HepG2 (cell line): ENCODE results near the gene TRIAP1. TPM values are rescaled to one million over a fixed set of nuclear protein-coding genes. Genes with fewer than 3 reads are reported as not detected.

Experiments used
- ATAC-seq: fragments of 200-7000 bp; cut with Tn5 transposase; 3 replicates; pipeline ENCODE4 v1.9.1; 2020; ENCODE audit warnings: mild to moderate bottlenecking, moderate library complexity
- BruUV-seq: library from RNA; stranded (reverse); fragments of 400-500 nt; replicated peaks from 2 replicates; lab custom pipeline; 2021; lab: Mats Ljungman, UMichigan
- CTCF ChIA-PET: fragments of 300-600 bp; formaldehyde crosslinking; extraction: SDS; loops from one replicate; lab custom pipeline; 2021; ENCODE audit warnings: low total read pairs, inconsistent platforms, low intra/inter-chr PET ratio; lab: Yijun Ruan, JAX
- POLR2A ChIA-PET: fragments of 350-600 bp; sonication (Branson Sonifier 250); formaldehyde crosslinking; loops from one replicate; lab custom pipeline; 2020; ENCODE audit warnings: antibody characterized with exemption, inconsistent platforms; lab: Yijun Ruan, JAX
- DNase-seq: peaks from one replicate; pipeline ENCODE4 v3.0.0-alpha.2; 2015; ENCODE audit warnings: low spot score
- FAIRE-seq: peaks from 3 replicates; lab custom pipeline; 2011; peaks lifted over from hg19 to GRCh38; lab: Jason Lieb, UNC
- H2AFZ ChIP-seq: one replicate; pipeline ENCODE4 v1.6.1; 2011; ENCODE audit warnings: low read length, inconsistent platforms
- H3K27ac ChIP-seq: fragments of 300-600 bp; 3 replicates; pipeline ENCODE4 v1.8.0; 2011; ENCODE audit warnings: mixed run types, mild to moderate bottlenecking, mixed read lengths, low read length, inconsistent platforms; ENCODE audit not compliant: insufficient read depth; ENCODE audit errors: extremely low read length
- H3K27me3 ChIP-seq, 2 experiments: fragments of 200-600 bp in 1 of 2; 2 replicates in 1 of 2; 3 replicates in 1 of 2; pipeline versions ENCODE4 v1.6.0 to v1.8.0; 2011; ENCODE audit warnings: low read length in 2 of 2, mild to moderate bottlenecking in 2 of 2, moderate library complexity in 2 of 2, inconsistent platforms in 1 of 2; ENCODE audit not compliant: insufficient read depth in 2 of 2, control insufficient read depth in 1 of 2
- H3K36me3 ChIP-seq, 2 experiments: fragments of 200-600 bp in 1 of 2; replicated peaks in 1 of 2; 2 replicates in 1 of 2; 3 replicates in 1 of 2; pipeline versions ENCODE4 v1.5.1 to v1.8.0; 2011; ENCODE audit warnings: low read length in 2 of 2, inconsistent platforms in 1 of 2; ENCODE audit not compliant: insufficient read depth in 2 of 2, control insufficient read depth in 1 of 2
- H3K4me1 ChIP-seq: 2 replicates; pipeline ENCODE4 v1.5.1; 2012; ENCODE audit warnings: low read length, inconsistent platforms; ENCODE audit not compliant: insufficient read depth
- H3K4me2 ChIP-seq: 2 replicates; pipeline ENCODE4 v1.6.0; 2011; ENCODE audit warnings: low read depth, low read length, inconsistent platforms
- H3K4me3 ChIP-seq, 3 experiments: fragments of 200-600 bp in 1 of 3; sonication (generic), shearing (Covaris generic) in 1 of 3; replicated peaks in 1 of 3; 2 replicates each; pipeline ENCODE4 v1.5.1; 2011 to 2016; ENCODE audit warnings: low read length in 3 of 3, inconsistent platforms in 2 of 3, low read depth in 2 of 3, mild to moderate bottlenecking in 2 of 3, control low read depth in 1 of 3, mixed read lengths in 1 of 3; ENCODE audit not compliant: insufficient read depth in 1 of 3
- H3K79me2 ChIP-seq: one replicate; pipeline ENCODE4 v1.6.1; 2011; ENCODE audit warnings: low read length, inconsistent platforms; ENCODE audit not compliant: insufficient read depth
- H3K9ac ChIP-seq: 2 replicates; pipeline ENCODE4 v1.6.0; 2011; ENCODE audit warnings: mild to moderate bottlenecking, low read depth, low read length, inconsistent platforms; ENCODE audit not compliant: insufficient read depth
- H3K9me3 ChIP-seq: 2 replicates; pipeline ENCODE4 v1.5.1; 2012; ENCODE audit warnings: mild to moderate bottlenecking, low read length
- H4K20me1 ChIP-seq: 2 replicates; pipeline ENCODE4 v1.6.0; 2011; ENCODE audit warnings: inconsistent platforms, mild to moderate bottlenecking, low read length, moderate library complexity; ENCODE audit not compliant: insufficient read depth
- ATF5 ChIP-seq: sonication (generic); formaldehyde crosslinking; IDR thresholded peaks from 2 replicates; pipeline ENCODE4 v1.4.0; 2020; ENCODE audit warnings: mild to moderate bottlenecking, low read depth, missing genetic modification reagents
- FOSL2 ChIP-seq: sonication (generic); formaldehyde crosslinking; IDR thresholded peaks from 2 replicates; pipeline ENCODE4 v1.4.0; 2020; ENCODE audit warnings: missing genetic modification reagents
- NFYC ChIP-seq: IDR thresholded peaks from 2 replicates; pipeline ENCODE4 v1.6.1; 2016; ENCODE audit warnings: missing genetic modification reagents, missing compliant biosample characterization
- PHB2 ChIP-seq: fragments of 450-650 bp; IDR thresholded peaks from 2 replicates; pipeline ENCODE4 v1.6.1; 2018; ENCODE audit not compliant: partially characterized antibody
- ZNF33B ChIP-seq: sonication (generic); formaldehyde crosslinking; IDR thresholded peaks from 2 replicates; pipeline ENCODE4 v1.5.1; 2020; ENCODE audit warnings: mild to moderate bottlenecking, missing genetic modification reagents
- ZXDC ChIP-seq: sonication (generic); formaldehyde crosslinking; IDR thresholded peaks from 2 replicates; pipeline ENCODE4 v1.5.0; 2020; ENCODE audit warnings: mild to moderate bottlenecking, missing genetic modification reagents
- WGBS: methylation state at CpG from one replicate; pipeline ENCODE4 v1.1.6; 2017; ENCODE audit warnings: low lambda C conversion rate; 5-methylcytosine and 5-hydroxymethylcytosine counted together
- in situ Hi-C: cut with HindIII; loops from 2 replicates; pipeline ENCODE4 v1.10.0; 2017; ENCODE audit warnings: low pct_unique_long_range_greater_than_20kb; ENCODE audit not compliant: extremely low pct_ligation_motif_present
- intact Hi-C: fragments of 100-400 bp; cut with micrococcal nuclease; formaldehyde crosslinking; loops from one replicate; pipeline ENCODE4 v1.10.0; 2022; ENCODE audit not compliant: unreplicated experiment
- polyA plus RNA-seq, 8 experiments: library from polyadenylated mRNA; depleted of rRNA in 3 of 8; stranded (reverse) in 7 of 8; unstranded in 1 of 8; fragments of >200 nt; fragmentation: Illumina TruSeq in 4 of 8; extraction: Trizol in 4 of 8; gene quantifications; 2 replicates each; pipeline versions ENCODE4 v1.2.1 to v1.2.3, GENCODE V29; 2011 to 2016; ENCODE audit warnings: low read depth in 4 of 8, missing spikeins in 1 of 8, mixed read lengths in 1 of 8; ENCODE audit not compliant: insufficient read depth in 1 of 8
- total RNA-seq, 5 experiments: library from RNA; depleted of rRNA; stranded (reverse); fragments of >200 nt; fragmentation: Illumina TruSeq; extraction: Trizol; gene quantifications; 2 replicates each; pipeline ENCODE4 v1.2.3, GENCODE V29; 2016; ENCODE audit warnings: low read depth in 1 of 5
- TF ChIP-seq, protein P1 (sequence below): sonication (generic); formaldehyde crosslinking; IDR thresholded peaks from 2 replicates; pipeline ENCODE4 v1.8.0; 2022; ENCODE audit warnings: mild to moderate bottlenecking, missing genetic modification reagents
- TF ChIP-seq, protein P2 (sequence below): IDR thresholded peaks from 2 replicates; pipeline ENCODE4 v1.6.1; 2016; ENCODE audit warnings: missing compliant biosample characterization, missing genetic modification reagents, borderline replicate concordance

TRIAP1 gene
- total and polyA plus RNA-seq, 2 of the 13 experiments (the other 11 are each of a cell fraction or from before 2014, with no cell fraction given): 55.0 to 117 TPM

GRCh38 chr12:120468325-120468820, 22.2 kb upstream of the TRIAP1 start (continued):
- TF ChIP-seq ZXDC (0 out of 2 replicates have a peak, but pooled peaks have one; percentile 22), ATF5 (CRISPR knock-in tag) (no peak)

DNA sequence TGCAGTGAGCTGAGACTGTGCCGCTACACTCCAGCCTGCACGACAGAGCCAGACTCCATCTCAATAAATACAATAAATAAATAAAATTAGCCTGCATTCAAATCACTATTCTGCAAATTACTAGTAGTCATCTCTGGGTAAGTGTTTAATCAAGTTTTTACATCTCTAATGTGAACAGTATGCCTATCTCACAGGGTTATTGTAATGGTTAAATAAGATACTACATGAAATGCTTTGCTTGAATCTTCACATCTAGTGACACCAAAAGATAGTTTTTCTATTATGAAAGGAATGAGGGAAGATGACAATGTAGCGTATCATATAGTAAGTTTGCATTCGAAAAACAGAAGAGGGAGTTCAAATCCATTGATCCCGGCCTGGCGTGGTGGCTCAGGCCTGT, 21.3 kb upstream of the TRIAP1 start:
- Histone ChIP-seq H4K20me1 (peaks cover 30% of the 10 kb centered on the region), H3K4me1 (peaks cover 46% of the 10 kb centered on the region), H3K79me2 (peaks cover 46% of the 10 kb centered on the region), H3K36me3 (peaks cover 17 to 43% of the 10 kb centered on the region in 2 experiments)
- 97% methylated on average over 6 of the region's 6 CpGs for WGBS
- FAIRE-seq: no peak
- intact Hi-C loops: loop anchor here (2.0 kb wide), 1 partner anchor 29 kb away; the partner anchor contains the start of gene COX6A1
- POLR2A ChIA-PET: interaction anchor here (1.0 to 1.9 kb wide), 7 partner anchors 9 to 30 kb away, joined by 3 to 9 read pairs (median 5); partner anchors contain the start of genes COX6A1, GATC and TRIAP1
- TF ChIP-seq NFYC (CRISPR knock-in tag) (no peak), FOSL2 (CRISPR knock-in tag) (no peak), PHB2 (no peak), ZNF33B (CRISPR knock-in tag) (no peak)
- TF ChIP-seq, protein P1, sequence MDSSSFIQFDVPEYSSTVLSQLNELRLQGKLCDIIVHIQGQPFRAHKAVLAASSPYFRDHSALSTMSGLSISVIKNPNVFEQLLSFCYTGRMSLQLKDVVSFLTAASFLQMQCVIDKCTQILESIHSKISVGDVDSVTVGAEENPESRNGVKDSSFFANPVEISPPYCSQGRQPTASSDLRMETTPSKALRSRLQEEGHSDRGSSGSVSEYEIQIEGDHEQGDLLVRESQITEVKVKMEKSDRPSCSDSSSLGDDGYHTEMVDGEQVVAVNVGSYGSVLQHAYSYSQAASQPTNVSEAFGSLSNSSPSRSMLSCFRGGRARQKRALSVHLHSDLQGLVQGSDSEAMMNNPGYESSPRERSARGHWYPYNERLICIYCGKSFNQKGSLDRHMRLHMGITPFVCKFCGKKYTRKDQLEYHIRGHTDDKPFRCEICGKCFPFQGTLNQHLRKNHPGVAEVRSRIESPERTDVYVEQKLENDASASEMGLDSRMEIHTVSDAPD (CRISPR knock-in tag): no peak
- TF ChIP-seq, protein P2, sequence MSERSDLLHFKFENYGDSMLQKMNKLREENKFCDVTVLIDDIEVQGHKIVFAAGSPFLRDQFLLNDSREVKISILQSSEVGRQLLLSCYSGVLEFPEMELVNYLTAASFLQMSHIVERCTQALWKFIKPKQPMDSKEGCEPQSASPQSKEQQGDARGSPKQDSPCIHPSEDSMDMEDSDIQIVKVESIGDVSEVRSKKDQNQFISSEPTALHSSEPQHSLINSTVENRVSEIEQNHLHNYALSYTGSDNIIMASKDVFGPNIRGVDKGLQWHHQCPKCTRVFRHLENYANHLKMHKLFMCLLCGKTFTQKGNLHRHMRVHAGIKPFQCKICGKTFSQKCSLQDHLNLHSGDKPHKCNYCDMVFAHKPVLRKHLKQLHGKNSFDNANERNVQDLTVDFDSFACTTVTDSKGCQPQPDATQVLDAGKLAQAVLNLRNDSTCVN (CRISPR knock-in tag): no peak
- TF ChIP-seq, all 625 proteins: peak for 0
- in situ Hi-C loops: no loop called here
- Histone ChIP-seq H3K27ac (no peak overlapping the region), H3K4me2 (peak overlapping the region; percentile 86), H3K9me3 (no peaks in the 10 kb centered on the region), H3K4me3 (no peak overlapping the region; a peak in 1 of 6 replicates), H3K27me3 (no peaks in the 10 kb centered on the region; a peak in 1 of 5 replicates), H2AFZ (no peak overlapping the region), H3K9ac (peak overlapping the region; percentile 90; the same call in 1 of the 2 replicates)
- DNase-seq (no peak), ATAC-seq (no peak)
- CTCF ChIA-PET: no interaction called here
- BruUV-seq: no TSS peak
